Measurements from ENCODE around the gene CLEC16A.

The CLEC16A gene

DNA sequence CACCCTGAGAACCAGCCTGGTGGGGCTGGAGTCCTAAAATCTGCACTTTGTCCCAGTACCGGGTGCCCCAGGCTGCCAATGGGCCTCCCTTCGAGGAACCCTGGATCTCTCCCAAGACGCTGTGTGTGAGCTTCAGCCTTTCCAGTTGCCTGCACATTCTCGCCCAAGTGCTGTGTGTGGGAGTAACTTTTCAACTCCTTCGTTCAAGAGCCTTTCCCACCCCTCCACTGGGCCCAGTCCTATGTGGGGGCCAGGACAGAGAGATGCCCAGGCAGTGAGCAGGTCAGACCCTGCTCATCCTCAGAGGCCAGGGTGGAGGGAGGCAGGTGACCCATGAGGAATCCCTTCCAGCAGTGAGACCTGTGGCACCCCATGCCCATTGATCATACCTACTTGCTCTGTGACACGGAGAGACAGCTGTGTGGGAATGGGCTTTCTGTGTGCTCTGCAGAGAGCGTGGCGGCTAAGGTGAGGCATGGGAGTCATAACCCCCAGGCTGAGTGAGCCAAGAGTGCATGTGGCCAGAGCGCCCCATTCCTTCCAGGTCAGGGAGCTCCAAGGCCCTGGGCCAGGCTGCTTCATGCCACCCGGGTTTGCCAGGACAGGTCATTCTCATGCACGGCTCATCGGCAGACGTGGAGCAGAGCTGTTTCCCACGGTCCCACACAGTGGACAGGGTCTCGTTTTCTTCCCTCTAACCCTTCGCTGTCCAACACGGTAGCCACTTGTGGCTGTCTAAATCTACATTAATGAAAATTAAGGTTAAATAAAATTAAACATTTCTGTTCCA, 154.4 kb downstream of the CLEC16A start:
- no peaks in the 10 kb centered on the region for H3K27me3 ChIP-seq
- DNase-seq = peak in 1 of 2 donors; percentile 50
- intact Hi-C loops (cut with DNase I; ENCODE audit: low total_unique reads) = no loop called here
- H3K4me1 ChIP-seq = peaks cover 0 to 24% (median 15%) of the 10 kb centered on the region in 4 donors
- H3K4me3 ChIP-seq = no peak overlapping the region
- H3K27ac ChIP-seq = no peak overlapping the region
- peaks cover 0 to 7% (median 0%) of the 10 kb centered on the region in 3 donors for H3K36me3 ChIP-seq
- H3K9me3 ChIP-seq = no peaks in the 10 kb centered on the region
- TF ChIP-seq, protein P1, sequence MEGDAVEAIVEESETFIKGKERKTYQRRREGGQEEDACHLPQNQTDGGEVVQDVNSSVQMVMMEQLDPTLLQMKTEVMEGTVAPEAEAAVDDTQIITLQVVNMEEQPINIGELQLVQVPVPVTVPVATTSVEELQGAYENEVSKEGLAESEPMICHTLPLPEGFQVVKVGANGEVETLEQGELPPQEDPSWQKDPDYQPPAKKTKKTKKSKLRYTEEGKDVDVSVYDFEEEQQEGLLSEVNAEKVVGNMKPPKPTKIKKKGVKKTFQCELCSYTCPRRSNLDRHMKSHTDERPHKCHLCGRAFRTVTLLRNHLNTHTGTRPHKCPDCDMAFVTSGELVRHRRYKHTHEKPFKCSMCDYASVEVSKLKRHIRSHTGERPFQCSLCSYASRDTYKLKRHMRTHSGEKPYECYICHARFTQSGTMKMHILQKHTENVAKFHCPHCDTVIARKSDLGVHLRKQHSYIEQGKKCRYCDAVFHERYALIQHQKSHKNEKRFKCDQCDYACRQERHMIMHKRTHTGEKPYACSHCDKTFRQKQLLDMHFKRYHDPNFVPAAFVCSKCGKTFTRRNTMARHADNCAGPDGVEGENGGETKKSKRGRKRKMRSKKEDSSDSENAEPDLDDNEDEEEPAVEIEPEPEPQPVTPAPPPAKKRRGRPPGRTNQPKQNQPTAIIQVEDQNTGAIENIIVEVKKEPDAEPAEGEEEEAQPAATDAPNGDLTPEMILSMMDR (IDR thresholded peaks at IDR 0.05) = no peak

DNA sequence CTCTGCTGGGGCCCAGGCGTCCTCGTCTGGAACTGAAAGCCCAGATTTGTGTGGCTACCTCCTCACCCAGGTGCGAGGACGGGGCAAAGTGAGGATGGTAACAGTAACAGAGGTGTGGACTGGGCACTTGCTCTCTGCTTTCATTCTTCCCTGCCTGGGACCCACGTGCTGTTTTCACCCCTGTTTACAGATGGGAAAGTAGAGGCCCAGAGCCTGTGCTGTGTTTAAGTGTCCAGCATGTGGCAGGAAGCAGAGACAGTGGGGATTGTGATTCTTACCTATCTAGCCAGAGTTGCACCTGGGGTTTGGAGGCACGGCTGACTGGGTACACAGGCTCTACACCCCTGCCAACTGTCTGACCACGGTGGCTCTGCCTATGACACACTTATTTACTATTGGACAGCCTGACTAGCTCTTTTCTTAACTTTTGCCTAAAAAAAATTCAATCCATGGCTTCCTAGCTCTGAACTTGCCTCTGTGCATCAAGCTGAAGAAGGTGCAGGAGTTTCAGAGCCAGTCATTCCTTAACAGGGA, 155.4 kb downstream of the CLEC16A start:
- H3K27ac ChIP-seq = peak overlapping the region in 1 of 2 donors; percentile 46
- no peak overlapping the region for H3K4me3 ChIP-seq
- peaks cover 0 to 7% (median 0%) of the 10 kb centered on the region in 3 donors for H3K36me3 ChIP-seq
- no peak for DNase-seq
- no peaks in the 10 kb centered on the region for H3K27me3 ChIP-seq
- TF ChIP-seq, protein P1 (IDR thresholded peaks at IDR 0.05) = no peak
- H3K4me1 ChIP-seq = peaks cover 2 to 33% (median 17%) of the 10 kb centered on the region in 4 donors
- intact Hi-C loops (cut with DNase I; ENCODE audit: low total_unique reads) = no loop called here
- no peaks in the 10 kb centered on the region for H3K9me3 ChIP-seq

DNA sequence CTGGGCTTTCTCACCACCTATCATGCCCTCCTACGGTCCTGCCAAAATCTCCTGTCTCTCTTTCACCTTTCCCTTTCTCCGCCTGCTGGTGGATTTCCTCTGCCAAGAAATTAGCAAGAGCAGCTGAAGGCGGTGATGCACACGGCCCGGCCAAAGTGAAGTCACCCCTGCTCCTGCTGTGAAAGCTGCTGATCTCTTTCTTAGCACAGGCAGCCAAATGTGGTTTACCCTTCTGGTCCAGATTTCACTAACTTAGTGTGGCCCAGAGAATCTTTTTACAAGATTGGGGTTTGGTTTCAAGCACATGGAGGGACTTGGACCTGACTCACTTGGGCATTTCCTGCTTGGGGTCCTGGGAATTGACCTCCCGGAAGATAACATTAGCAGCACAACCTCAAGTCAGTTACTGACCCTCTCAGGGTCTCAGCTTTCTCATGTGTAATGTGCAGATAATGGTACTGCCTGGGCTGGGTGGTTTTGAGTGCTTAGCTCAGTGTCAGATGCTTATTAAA, 155.9 kb downstream of the CLEC16A start:
- DNase-seq = peak; percentile 67 to 77
- peaks cover 4 to 38% (median 22%) of the 10 kb centered on the region in 4 donors for H3K4me1 ChIP-seq
- TF ChIP-seq, protein P1 (IDR thresholded peaks at IDR 0.05) = peak; percentile 17 to 33

DNA sequence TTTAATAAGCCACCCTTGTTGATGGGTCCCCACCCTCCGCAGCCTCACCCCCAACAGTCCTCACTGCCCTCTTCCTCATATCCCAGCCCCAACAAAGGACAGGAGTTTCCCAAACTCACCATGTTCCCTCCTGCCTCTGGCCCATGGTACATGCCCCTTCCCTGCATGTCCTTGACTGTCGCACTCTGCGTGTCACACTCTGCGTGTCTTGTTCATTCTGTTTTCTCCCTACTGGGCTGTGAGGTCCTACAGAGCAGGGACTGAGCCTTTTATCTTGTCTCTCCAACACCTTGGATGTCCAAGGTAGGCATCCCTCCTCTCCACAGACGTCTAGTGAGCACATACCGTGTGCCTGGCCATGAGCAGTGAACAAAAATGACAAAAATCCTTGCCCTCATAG, 156.9 kb downstream of the CLEC16A start:
- intact Hi-C loops (cut with DNase I; ENCODE audit: low total_unique reads) = no loop called here
- DNase-seq = no peak
- Histone ChIP-seq H3K4me3 (no peak overlapping the region), H3K36me3 (peaks cover 0 to 7% (median 0%) of the 10 kb centered on the region in 3 donors), H3K27me3 (no peaks in the 10 kb centered on the region), H3K9me3 (no peaks in the 10 kb centered on the region), H3K27ac (no peak overlapping the region), H3K4me1 (peaks cover 4 to 47% (median 27%) of the 10 kb centered on the region in 4 donors)
- TF ChIP-seq, protein P1 (IDR thresholded peaks at IDR 0.05) = no peak

More for the DNA sequence above, 155.9 kb downstream of the CLEC16A start:
- peak overlapping the region in 1 of 2 donors; percentile 46 for H3K27ac ChIP-seq
- no peaks in the 10 kb centered on the region for H3K9me3 ChIP-seq
- H3K27me3 ChIP-seq = no peaks in the 10 kb centered on the region
- H3K36me3 ChIP-seq = peaks cover 0 to 7% (median 0%) of the 10 kb centered on the region in 3 donors
- intact Hi-C loops (cut with DNase I; ENCODE audit: low total_unique reads) = no loop called here
- no peak overlapping the region for H3K4me3 ChIP-seq

DNA sequence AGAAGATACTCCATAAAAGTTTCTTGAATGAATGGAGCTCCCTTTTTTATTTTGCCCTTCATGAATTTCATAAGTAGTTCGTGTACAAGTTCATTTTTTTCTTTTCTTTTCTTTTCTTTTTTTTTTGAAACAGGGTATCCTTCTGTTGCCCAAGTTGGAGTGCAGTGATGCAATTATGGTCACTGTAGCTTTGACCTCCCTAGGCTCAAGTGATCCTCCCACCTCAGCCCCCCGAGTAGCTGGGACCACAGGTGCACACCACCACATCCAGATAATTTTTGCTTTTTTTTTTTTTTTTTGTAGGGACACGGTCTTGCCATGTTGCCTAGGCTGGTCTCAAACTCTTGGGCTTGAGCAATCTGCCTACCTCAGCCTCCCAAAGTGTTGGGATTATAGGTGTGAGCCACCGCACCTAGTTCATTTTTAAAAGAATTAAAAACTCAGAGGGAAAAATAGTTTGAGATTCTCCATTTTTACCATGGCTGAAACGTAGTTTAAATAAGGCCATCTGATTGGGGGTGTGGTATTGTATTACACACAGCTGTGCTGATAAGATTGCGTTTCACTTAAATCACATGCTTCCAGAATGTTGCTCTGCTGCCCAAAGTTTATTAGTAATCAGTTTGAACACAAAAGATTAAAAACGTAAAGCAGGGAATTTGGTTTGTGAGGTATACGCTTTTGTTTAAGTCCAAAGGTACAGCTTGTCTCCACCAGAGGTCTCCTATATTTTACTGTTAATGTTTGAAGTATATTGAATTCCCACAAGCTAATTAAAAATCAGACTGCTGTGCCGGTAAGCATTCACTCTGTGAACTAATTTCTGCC, 157.5 kb downstream of the CLEC16A start:
- H3K27ac ChIP-seq = no peak overlapping the region
- TF ChIP-seq, protein P1 (IDR thresholded peaks at IDR 0.05) = no peak
- no peaks in the 10 kb centered on the region for H3K9me3 ChIP-seq
- no peak for DNase-seq
- intact Hi-C loops (cut with DNase I; ENCODE audit: low total_unique reads) = no loop called here
- peaks cover 0 to 7% (median 0%) of the 10 kb centered on the region in 3 donors for H3K36me3 ChIP-seq
- no peak overlapping the region for H3K4me3 ChIP-seq
- peaks cover 4 to 52% (median 30%) of the 10 kb centered on the region in 4 donors for H3K4me1 ChIP-seq
- no peaks in the 10 kb centered on the region for H3K27me3 ChIP-seq

All from tibial artery (tissue), 4 donors.